Measurements from ENCODE around the gene PTPRE.

Gene PTPRE

GRCh38 chr10:128022261-128023196 lies 115.6 kb downstream of the PTPRE start:
- TF ChIP-seq CREB5 (CRISPR knock-in tag; IDR thresholded peaks at IDR 0.05; ENCODE audit: low read depth) (no peak), ZNF8 (CRISPR knock-in tag; IDR thresholded peaks at IDR 0.05) (no peak), ZFP3 (CRISPR knock-in tag; IDR thresholded peaks at IDR 0.05) (no peak)
- ATAC-seq = no peak

- TF ChIP-seq RARB (CRISPR knock-in tag; IDR thresholded peaks at IDR 0.05) = no peak
- TF ChIP-seq TCF4 (CRISPR knock-in tag; IDR thresholded peaks at IDR 0.05; ENCODE audit: borderline replicate concordance) = no peak
- no peak for TF ChIP-seq POU6F1 (CRISPR knock-in tag; IDR thresholded peaks at IDR 0.05; ENCODE audit: borderline replicate concordance, low read depth)
- no peak for TF ChIP-seq ARNTL (CRISPR knock-in tag; IDR thresholded peaks at IDR 0.05; ENCODE audit: borderline replicate concordance, low read depth)
- TF ChIP-seq ESRRG (CRISPR knock-in tag; IDR thresholded peaks at IDR 0.05) = no peak
- no peak for TF ChIP-seq ZC3H10 (CRISPR knock-in tag; IDR thresholded peaks at IDR 0.05)
- TF ChIP-seq CREB5 (CRISPR knock-in tag; IDR thresholded peaks at IDR 0.05; ENCODE audit: low read depth) = no peak
- TF ChIP-seq PPARA (CRISPR knock-in tag; IDR thresholded peaks at IDR 0.05; ENCODE audit: borderline replicate concordance) = no peak
- TF ChIP-seq OSR1 (CRISPR knock-in tag; IDR thresholded peaks at IDR 0.05) = no peak
- no peak for TF ChIP-seq ZFP3 (CRISPR knock-in tag; IDR thresholded peaks at IDR 0.05)
- TF ChIP-seq CSDC2 (CRISPR knock-in tag; IDR thresholded peaks at IDR 0.05) = no peak
- TF ChIP-seq ISL1 (CRISPR knock-in tag; IDR thresholded peaks at IDR 0.05) = no peak
- TF ChIP-seq SNAI2 (CRISPR knock-in tag; IDR thresholded peaks at IDR 0.05) = no peak
- no peak for ATAC-seq
Measured at GRCh38 chr10:128024426-128024825, 117.5 kb downstream of the PTPRE start.

- ATAC-seq = no peak
- no peak for TF ChIP-seq ARNTL (CRISPR knock-in tag; IDR thresholded peaks at IDR 0.05; ENCODE audit: borderline replicate concordance, low read depth)
- no peak for TF ChIP-seq TSHZ2 (CRISPR knock-in tag; IDR thresholded peaks at IDR 0.05)
- no peak for TF ChIP-seq CREB5 (CRISPR knock-in tag; IDR thresholded peaks at IDR 0.05; ENCODE audit: low read depth)
- TF ChIP-seq CSDC2 (CRISPR knock-in tag; IDR thresholded peaks at IDR 0.05) = no peak
- TF ChIP-seq SNAI2 (CRISPR knock-in tag; IDR thresholded peaks at IDR 0.05) = no peak
- no peak for TF ChIP-seq PATZ1 (CRISPR knock-in tag; IDR thresholded peaks at IDR 0.05; ENCODE audit: borderline replicate concordance)
- TF ChIP-seq CSRNP3 (CRISPR knock-in tag; IDR thresholded peaks at IDR 0.05) = no peak
Measured at GRCh38 chr10:128025437-128025836, 118.5 kb downstream of the PTPRE start.

All from SK-N-SH treated with all-trans-retinoic acid at 6 μM for 48 hours (cell line).